Suprapubic skin (tissue), 3 donors: ENCODE results near the gene FOXJ3.

Experiments
- POLR2A ChIP-seq, 2 donors: fragments of 450-650 bp; IDR thresholded peaks; one replicate each; pipeline ENCODE4 v1.6.1; 2017; ENCODE audit warnings: antibody characterized with exemption in 2 of 2, mild to moderate bottlenecking in 2 of 2, moderate library complexity in 2 of 2
- TF ChIP-seq, protein P1 (sequence below), 2 donors: fragments of 200-600 bp in 1 of 2; fragments of 450-650 bp in 1 of 2; sonication (generic) in 1 of 2; IDR thresholded peaks; one replicate each; pipeline ENCODE4 v1.5.1; 2016 to 2019; ENCODE audit warnings: antibody characterized with exemption in 2 of 2, mild to moderate bottlenecking in 1 of 2, moderate library complexity in 1 of 2

DNA sequence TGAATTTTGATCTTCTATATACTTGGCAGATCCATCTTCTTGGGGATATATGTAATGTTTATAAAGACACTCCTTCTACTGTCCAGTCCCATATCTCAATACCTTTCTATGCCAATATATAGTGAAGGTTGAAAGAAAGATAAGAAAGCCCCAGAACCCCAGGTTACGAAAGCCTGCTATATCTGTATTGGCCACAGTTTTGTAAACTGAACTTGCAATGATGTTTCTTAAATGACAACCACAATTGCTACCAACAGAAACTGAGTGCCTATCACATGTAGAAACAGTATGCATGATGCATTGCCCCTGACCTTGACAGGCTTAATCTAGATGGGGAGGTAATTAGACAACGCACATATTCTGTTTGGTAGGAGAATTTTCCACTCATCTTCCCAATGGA, 37.8 kb upstream of the FOXJ3 start:
- TF ChIP-seq POLR2A (IDR thresholded peaks at IDR 0.05), result no peak
- TF ChIP-seq, protein P1, sequence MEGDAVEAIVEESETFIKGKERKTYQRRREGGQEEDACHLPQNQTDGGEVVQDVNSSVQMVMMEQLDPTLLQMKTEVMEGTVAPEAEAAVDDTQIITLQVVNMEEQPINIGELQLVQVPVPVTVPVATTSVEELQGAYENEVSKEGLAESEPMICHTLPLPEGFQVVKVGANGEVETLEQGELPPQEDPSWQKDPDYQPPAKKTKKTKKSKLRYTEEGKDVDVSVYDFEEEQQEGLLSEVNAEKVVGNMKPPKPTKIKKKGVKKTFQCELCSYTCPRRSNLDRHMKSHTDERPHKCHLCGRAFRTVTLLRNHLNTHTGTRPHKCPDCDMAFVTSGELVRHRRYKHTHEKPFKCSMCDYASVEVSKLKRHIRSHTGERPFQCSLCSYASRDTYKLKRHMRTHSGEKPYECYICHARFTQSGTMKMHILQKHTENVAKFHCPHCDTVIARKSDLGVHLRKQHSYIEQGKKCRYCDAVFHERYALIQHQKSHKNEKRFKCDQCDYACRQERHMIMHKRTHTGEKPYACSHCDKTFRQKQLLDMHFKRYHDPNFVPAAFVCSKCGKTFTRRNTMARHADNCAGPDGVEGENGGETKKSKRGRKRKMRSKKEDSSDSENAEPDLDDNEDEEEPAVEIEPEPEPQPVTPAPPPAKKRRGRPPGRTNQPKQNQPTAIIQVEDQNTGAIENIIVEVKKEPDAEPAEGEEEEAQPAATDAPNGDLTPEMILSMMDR (IDR thresholded peaks at IDR 0.05), result no peak
